Esophagus muscularis mucosa (tissue), 4 donors: ENCODE measurements around the gene LILRB3. TPM values are rescaled to one million over a fixed set of nuclear protein-coding genes. Genes with fewer than 3 reads are reported as not detected.

Experiments
- DNase-seq: peaks from one replicate; pipeline ENCODE4 v3.0.0-alpha.2; 2017; ENCODE audit errors: extremely low spot score
- H3K27ac ChIP-seq, 4 donors: fragments of 200-600 bp; sonication (generic); replicated peaks in 1 of 4; 1 replicate in 3 of 4; 2 replicates in 1 of 4; pipeline ENCODE4 v1.5.1; 2016 to 2019; ENCODE audit warnings: mild to moderate bottlenecking in 1 of 4
- H3K27me3 ChIP-seq, 4 donors: fragments of 200-600 bp; sonication (generic); one replicate each; pipeline versions ENCODE4 v1.5.1 to v1.6.0; 2016 to 2019
- H3K36me3 ChIP-seq, 4 donors: fragments of 200-600 bp; sonication (generic); one replicate each; pipeline ENCODE4 v1.5.1; 2016 to 2019
- H3K4me1 ChIP-seq, 4 donors: fragments of 200-600 bp; sonication (generic); one replicate each; pipeline ENCODE4 v1.5.1; 2016 to 2019
- H3K4me3 ChIP-seq, 4 donors: fragments of 200-600 bp; sonication (generic); 1 replicate in 2 of 4; 2 replicates in 2 of 4; pipeline ENCODE4 v1.5.1; 2016 to 2019; ENCODE audit warnings: mild to moderate bottlenecking in 4 of 4, moderate library complexity in 1 of 4
- H3K9me3 ChIP-seq, 4 donors: fragments of 200-600 bp; sonication (generic); 1 replicate in 3 of 4; 2 replicates in 1 of 4; pipeline ENCODE4 v1.5.1; 2016 to 2019
- EP300 ChIP-seq: sonication (generic); formaldehyde crosslinking; IDR thresholded peaks from one replicate; pipeline ENCODE4 v1.6.1; 2017; ENCODE audit warnings: antibody characterized with exemption
- POLR2A ChIP-seq: fragments of 450-650 bp; IDR thresholded peaks from one replicate; pipeline ENCODE4 v1.6.1; 2017; ENCODE audit warnings: antibody characterized with exemption, moderate library complexity, mild to moderate bottlenecking, low read depth
- POLR2AphosphoS5 ChIP-seq, 2 donors: sonication (generic); formaldehyde crosslinking; IDR thresholded peaks; one replicate each; pipeline ENCODE4 v1.6.1; 2017; ENCODE audit warnings: antibody characterized with exemption in 2 of 2
- WGBS: methylation state at CpG from one replicate; pipeline ENCODE4 v1.1.5; 2018; 5-methylcytosine and 5-hydroxymethylcytosine counted together
- intact Hi-C: fragments of 100-400 bp; cut with DNase I; formaldehyde crosslinking; loops from one replicate; pipeline ENCODE4 v1.15.1; 2023
- total RNA-seq, 4 donors: library from RNA; depleted of rRNA; stranded (reverse); fragments of >200 nt; gene quantifications; one replicate each; pipeline versions ENCODE4 v1.1.0 to v1.2.1, GENCODE V29; 2016
- TF ChIP-seq, protein P1 (sequence below), 3 experiments: fragments of 200-600 bp in 2 of 3; fragments of 450-650 bp in 1 of 3; sonication (generic) in 2 of 3; IDR thresholded peaks; one replicate each; pipeline ENCODE4 v1.5.1; 2017 to 2019; ENCODE audit warnings: antibody characterized with exemption in 3 of 3, mild to moderate bottlenecking in 2 of 3, moderate library complexity in 1 of 3

LILRB3 gene
- total RNA-seq, 4 donors from 2014 or later = 9.1 to 36.1 (median 11.3) TPM

DNA sequence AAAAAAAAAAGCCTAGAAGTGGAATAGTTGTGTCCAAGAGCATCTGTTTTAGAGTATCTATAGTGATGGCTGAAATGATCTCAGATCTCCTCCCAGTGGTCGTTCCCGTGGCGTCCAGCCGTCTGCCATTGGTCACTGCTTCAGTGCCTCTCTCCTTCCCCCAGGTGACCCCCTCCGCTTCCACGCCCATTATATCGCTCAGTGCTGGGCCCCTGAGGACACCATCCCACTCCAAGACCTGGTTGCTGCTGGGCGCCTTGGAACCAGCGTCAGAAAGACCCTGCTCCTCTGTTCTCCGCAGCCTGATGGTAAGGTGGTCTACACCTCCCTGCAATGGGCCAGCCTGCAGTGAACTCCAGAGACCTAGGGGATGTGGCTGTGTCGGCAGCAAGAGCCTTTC, 29.8 kb downstream of the LILRB3 start:
- H3K27me3 ChIP-seq = no peaks in the 10 kb centered on the region
- no peak for DNase-seq
- intact Hi-C loops = no loop called here
- H3K4me3 ChIP-seq = no peak overlapping the region
- H3K4me1 ChIP-seq = peaks cover 23 to 33% (median 29%) of the 10 kb centered on the region in 4 donors
- TF ChIP-seq POLR2AphosphoS5 (IDR thresholded peaks at IDR 0.05) (no peak), EP300 (no peak), POLR2A (no peak)
- TF ChIP-seq, protein P1, sequence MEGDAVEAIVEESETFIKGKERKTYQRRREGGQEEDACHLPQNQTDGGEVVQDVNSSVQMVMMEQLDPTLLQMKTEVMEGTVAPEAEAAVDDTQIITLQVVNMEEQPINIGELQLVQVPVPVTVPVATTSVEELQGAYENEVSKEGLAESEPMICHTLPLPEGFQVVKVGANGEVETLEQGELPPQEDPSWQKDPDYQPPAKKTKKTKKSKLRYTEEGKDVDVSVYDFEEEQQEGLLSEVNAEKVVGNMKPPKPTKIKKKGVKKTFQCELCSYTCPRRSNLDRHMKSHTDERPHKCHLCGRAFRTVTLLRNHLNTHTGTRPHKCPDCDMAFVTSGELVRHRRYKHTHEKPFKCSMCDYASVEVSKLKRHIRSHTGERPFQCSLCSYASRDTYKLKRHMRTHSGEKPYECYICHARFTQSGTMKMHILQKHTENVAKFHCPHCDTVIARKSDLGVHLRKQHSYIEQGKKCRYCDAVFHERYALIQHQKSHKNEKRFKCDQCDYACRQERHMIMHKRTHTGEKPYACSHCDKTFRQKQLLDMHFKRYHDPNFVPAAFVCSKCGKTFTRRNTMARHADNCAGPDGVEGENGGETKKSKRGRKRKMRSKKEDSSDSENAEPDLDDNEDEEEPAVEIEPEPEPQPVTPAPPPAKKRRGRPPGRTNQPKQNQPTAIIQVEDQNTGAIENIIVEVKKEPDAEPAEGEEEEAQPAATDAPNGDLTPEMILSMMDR (IDR thresholded peaks at IDR 0.05) = no peak
- H3K27ac ChIP-seq = peak overlapping the region in 3 of 4 donors; percentile 2 to 99 (median 99)
- 93% methylated on average over 11 of the region's 11 CpGs for WGBS
- no peaks in the 10 kb centered on the region for H3K9me3 ChIP-seq
- H3K36me3 ChIP-seq = peaks cover 12 to 44% (median 20%) of the 10 kb centered on the region in 4 donors

DNA sequence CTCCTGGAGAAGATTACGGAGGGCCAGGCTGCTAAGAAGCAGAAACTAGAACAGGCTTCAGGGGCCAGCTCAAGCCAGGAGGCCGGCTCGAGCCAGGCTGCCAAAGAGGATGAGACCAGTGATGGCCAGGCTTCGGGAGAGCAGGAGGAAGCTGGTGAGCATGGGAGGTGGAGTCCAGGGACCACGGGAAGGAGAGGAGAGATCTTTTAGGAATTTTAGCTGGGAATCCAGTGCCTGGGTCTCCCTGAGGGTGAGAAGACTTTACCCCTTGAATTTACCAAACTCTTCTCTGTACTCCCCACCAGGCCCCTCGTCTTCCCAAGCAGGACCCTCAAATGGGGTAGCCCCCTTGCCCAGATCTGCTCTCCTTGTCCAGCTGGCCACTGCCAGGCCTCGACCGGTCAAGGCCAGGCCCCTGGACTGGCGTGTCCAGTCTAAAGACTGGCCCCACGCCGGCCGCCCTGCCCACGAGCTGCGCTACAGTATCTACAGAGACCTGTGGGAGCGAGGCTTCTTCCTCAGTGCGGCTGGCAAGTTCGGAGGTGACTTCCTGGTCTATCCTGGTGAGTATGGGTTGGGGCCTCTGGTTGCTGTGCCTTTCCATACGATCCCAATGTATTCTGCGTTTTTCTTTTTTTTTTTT, 30.9 kb downstream of the LILRB3 start:
- Histone ChIP-seq H3K27me3 (no peaks in the 10 kb centered on the region), H3K36me3 (peaks cover 12 to 41% (median 22%) of the 10 kb centered on the region in 4 donors), H3K4me1 (peaks cover 24 to 35% (median 34%) of the 10 kb centered on the region in 4 donors), H3K4me3 (peak overlapping the region; percentile 76 to 93 (median 90)), H3K27ac (peak overlapping the region; percentile 97 to 99 (median 98)), H3K9me3 (no peaks in the 10 kb centered on the region)
- intact Hi-C loops = no loop called here
- DNase-seq = no peak
- WGBS = 61% methylated on average over 18 of the region's 19 CpGs
- TF ChIP-seq POLR2AphosphoS5 (IDR thresholded peaks at IDR 0.05) = no peak
- TF ChIP-seq, protein P1 (IDR thresholded peaks at IDR 0.05) = no peak
- TF ChIP-seq EP300 = no peak
- no peak for TF ChIP-seq POLR2A

DNA sequence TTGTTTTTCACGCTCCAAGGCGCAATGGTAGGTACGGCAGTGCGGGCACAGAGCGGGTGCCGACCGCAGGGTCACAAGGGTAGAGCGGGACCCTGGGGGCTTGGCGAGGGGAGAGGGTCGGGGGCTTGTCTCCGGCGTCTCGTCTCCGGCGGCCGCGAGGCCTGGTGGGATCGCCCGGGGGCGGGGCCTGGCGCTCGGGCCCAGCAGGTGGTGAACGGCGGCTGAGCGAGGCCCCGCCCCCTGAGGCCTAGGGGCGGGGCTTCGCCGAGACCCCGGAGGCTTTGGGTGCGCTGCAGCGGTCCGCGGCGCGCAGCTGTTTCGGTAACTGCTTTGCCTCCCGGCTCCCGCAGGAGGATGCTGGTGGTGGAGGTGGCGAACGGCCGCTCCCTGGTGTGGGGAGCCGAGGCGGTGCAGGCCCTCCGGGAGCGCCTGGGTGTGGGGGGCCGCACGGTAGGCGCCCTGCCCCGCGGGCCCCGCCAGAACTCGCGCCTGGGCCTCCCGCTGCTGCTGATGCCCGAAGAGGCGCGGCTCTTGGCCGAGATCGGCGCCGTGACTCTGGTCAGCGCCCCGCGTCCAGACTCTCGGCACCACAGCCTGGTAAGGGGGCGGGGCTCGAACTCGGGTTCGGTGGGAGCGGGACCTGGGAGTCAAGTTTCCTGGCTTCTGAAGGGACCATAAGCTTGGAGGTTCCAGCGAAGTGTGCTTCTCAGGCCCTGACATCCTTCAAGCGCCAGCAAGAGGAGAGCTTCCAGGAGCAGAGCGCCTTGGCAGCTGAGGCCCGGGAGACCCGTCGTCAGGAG, 31.6 kb downstream of the LILRB3 start, which contains the start of gene TSEN34:
TSS of gene TSEN34 (plus strand) at position 298 of the 800 bp plus-strand sequence. CDS start at position 355, 57 bp downstream.
- H3K27ac ChIP-seq = peak within 1 kb of the TSS; percentile 97 to 99 (median 98)
- H3K4me1 ChIP-seq = peaks cover 24 to 35% (median 34%) of the 10 kb centered on the region in 4 donors
- no peaks in the 10 kb centered on the region for H3K27me3 ChIP-seq
- no peaks in the 10 kb centered on the region for H3K9me3 ChIP-seq
- peak within 1 kb of the TSS; percentile 76 to 93 (median 90) for H3K4me3 ChIP-seq
- intact Hi-C loops = no loop called here
- H3K36me3 ChIP-seq = peaks cover 12 to 42% (median 26%) of the 10 kb centered on the region in 4 donors
- TF ChIP-seq POLR2A (no peak), POLR2AphosphoS5 (IDR thresholded peaks at IDR 0.05) (peak; percentile 26 to 79)
- DNase-seq = no peak
- WGBS = under 1% methylated on average over 41 of the region's 77 CpGs

DNA sequence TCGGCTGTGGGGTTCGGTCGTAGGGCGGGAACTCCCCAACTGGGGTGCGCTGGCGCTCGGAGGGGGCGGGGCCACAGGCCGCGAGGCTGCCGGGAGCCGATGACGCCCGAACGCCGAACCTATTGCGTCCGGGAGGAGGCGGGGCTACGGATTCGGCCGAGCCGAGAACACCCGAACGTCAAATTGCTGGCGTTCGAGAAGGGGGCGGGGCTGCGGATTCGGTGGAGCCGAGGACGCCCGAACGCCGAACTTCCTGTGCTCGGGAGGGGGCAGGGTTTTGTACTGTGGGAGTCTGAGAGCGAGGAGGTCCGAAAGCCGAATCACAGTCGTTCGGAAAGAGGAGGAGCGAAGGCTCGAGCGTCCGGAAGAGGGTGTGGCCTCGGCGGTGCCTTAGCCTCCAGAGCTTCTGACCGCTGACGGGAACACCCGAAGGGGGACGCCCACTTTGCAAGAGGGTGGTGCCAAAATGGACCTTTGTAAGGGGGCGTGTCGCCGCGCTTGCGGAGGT, 32.2 kb downstream of the LILRB3 start:
- 2% methylated on average over 33 of the region's 56 CpGs for WGBS
- Histone ChIP-seq H3K36me3 (peaks cover 12 to 48% (median 28%) of the 10 kb centered on the region in 4 donors), H3K27me3 (no peaks in the 10 kb centered on the region), H3K9me3 (no peaks in the 10 kb centered on the region), H3K4me3 (peak overlapping the region; percentile 76 to 93 (median 90)), H3K27ac (peak overlapping the region; percentile 97 to 99 (median 98)), H3K4me1 (peaks cover 24 to 35% (median 34%) of the 10 kb centered on the region in 4 donors)
- peak; percentile 100 for DNase-seq
- intact Hi-C loops = no loop called here
- TF ChIP-seq POLR2AphosphoS5 (IDR thresholded peaks at IDR 0.05) (peak in 1 of 2 donors; percentile 70), POLR2A (no peak)

DNA sequence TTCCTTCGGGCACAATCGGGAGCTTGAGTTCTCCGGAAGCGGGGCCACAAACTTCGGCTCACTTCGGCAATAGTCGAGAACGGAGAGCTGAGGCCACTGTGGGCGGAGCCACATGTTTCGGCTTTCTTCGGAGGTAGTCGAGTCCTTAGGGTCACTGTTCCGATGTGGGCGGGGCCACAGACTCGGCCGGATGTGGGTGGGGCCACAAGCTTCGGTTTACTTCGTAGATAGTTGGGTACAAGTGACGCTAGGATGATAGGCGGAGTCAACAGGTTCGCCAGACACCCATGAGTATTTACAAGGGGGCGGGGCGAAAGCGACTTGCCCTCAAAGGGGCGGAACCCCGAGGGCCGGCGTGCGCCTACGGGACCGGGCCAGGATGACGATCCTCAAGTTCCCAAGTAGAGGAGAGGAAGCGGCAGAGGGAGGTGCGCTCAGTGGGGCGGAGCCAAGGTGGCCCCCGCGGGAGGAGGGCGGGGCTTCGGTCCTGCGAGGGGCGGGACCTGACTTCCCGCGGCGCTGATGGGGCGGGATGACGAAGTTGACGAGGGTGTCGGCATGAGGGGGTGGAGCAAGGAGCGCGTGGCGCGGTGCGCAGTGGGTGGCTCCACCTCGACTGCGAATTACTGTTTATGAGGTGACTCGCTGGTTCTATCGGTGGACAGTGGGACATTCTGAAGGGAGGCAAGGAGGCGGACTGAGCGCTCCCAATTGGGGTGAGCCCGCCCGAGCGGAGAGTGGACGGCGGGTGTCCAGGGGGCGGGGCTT, 32.9 kb downstream of the LILRB3 start:
- H3K4me1 ChIP-seq = peaks cover 24 to 35% (median 34%) of the 10 kb centered on the region in 4 donors
- no peaks in the 10 kb centered on the region for H3K9me3 ChIP-seq
- TF ChIP-seq POLR2AphosphoS5 (IDR thresholded peaks at IDR 0.05) = peak; percentile 85 to 93
- no peak for TF ChIP-seq EP300
- TF ChIP-seq POLR2A = peak; percentile 60
- H3K27ac ChIP-seq = peak overlapping the region; percentile 97 to 99 (median 98)
- WGBS = 1% methylated on average over 22 of the region's 65 CpGs
- H3K27me3 ChIP-seq = no peaks in the 10 kb centered on the region
- peaks cover 12 to 41% (median 27%) of the 10 kb centered on the region in 4 donors for H3K36me3 ChIP-seq
- DNase-seq = peak; percentile 100
- peak overlapping the region; percentile 76 to 93 (median 90) for H3K4me3 ChIP-seq
- intact Hi-C loops = no loop called here
